Parietal lobe (tissue), 1 donor: ENCODE measurements around the gene MYOZ1. TPM values are rescaled to one million over a fixed set of nuclear protein-coding genes. Genes with fewer than 3 reads are reported as not detected.

Experiments
- total RNA-seq: library from RNA; depleted of rRNA; stranded (reverse); fragments of >200 nt; gene quantifications from one replicate; pipeline ENCODE4 v1.2.3, GENCODE V29; 2014

The MYOZ1 gene
- total RNA-seq: not detected

GRCh38 chr10:73641328-73642060 is at the start of gene MYOZ1:
TSS of gene MYOZ1 (minus strand) at chr10:73641474. CDS start at chr10:73640017, 1,457 bp downstream.

GRCh38 chr10:73655990-73656298 is 14.7 kb upstream of the MYOZ1 start, which contains the start of gene SYNPO2L:
TSS of gene SYNPO2L (minus strand) at chr10:73656029. CDS start at chr10:73655922, 107 bp downstream.

GRCh38 chr10:73590881-73591799 is 50.1 kb downstream of the MYOZ1 start, which contains the start of gene USP54:
TSS of gene USP54 (minus strand) at chr10:73591342. CDS start at chr10:73575658, 15,684 bp downstream.

Other genes with a start within 250 kb of the MYOZ1 start
- gene ANXA7, start 227.4 kb downstream of the MYOZ1 start, total RNA-seq: 28.5 TPM
- 6.9 TPM for gene MSS51, start 207.9 kb downstream of the MYOZ1 start, total RNA-seq
- 148 TPM for gene PPP3CB, start 145.4 kb downstream of the MYOZ1 start, total RNA-seq
- gene USP54, start 50.1 kb downstream of the MYOZ1 start, total RNA-seq: 51.3 TPM
- not detected for gene SYNPO2L, start 14.6 kb upstream of the MYOZ1 start, total RNA-seq
- gene AGAP5, start 56.6 kb upstream of the MYOZ1 start, total RNA-seq: 12.2 TPM
- gene SEC24C, start 102.9 kb upstream of the MYOZ1 start, total RNA-seq: 62.9 TPM
- 16.3 TPM for gene CHCHD1, start 140.6 kb upstream of the MYOZ1 start, total RNA-seq
- 70.1 TPM for gene ZSWIM8, start 144.1 kb upstream of the MYOZ1 start, total RNA-seq
- gene NDST2, start 170.1 kb upstream of the MYOZ1 start, total RNA-seq: 22.5 TPM
- gene CAMK2G, start 233.1 kb upstream of the MYOZ1 start, total RNA-seq: 82.6 TPM